BLaER1 treated with 17β-estradiol and CSF1 and Interleukin-3, amounts not matched to agents 10 nM and 100 nM (cell line): ENCODE data around the gene CNTN1.

Experiments used
- H3K27ac ChIP-seq, 11 experiments: shearing (Covaris generic); formaldehyde crosslinking; 2 replicates each; pipeline ENCODE4 v1.8.1; 2022
- H3K27me3 ChIP-seq, 11 experiments: shearing (Covaris generic); formaldehyde crosslinking; 2 replicates each; pipeline ENCODE4 v1.8.1; 2022
- H3K36me3 ChIP-seq, 11 experiments: shearing (Covaris generic); formaldehyde crosslinking; 2 replicates each; pipeline ENCODE4 v1.8.1; 2022
- H3K4me1 ChIP-seq, 10 experiments: shearing (Covaris generic); formaldehyde crosslinking; 2 replicates each; pipeline ENCODE4 v1.8.1; 2022
- H3K4me2 ChIP-seq, 11 experiments: shearing (Covaris generic); formaldehyde crosslinking; 2 replicates each; pipeline ENCODE4 v1.8.1; 2022
- H3K4me3 ChIP-seq, 10 experiments: shearing (Covaris generic); formaldehyde crosslinking; 2 replicates each; pipeline ENCODE4 v1.8.1; 2022
- H3K9ac ChIP-seq, 11 experiments: shearing (Covaris generic); formaldehyde crosslinking; 2 replicates each; pipeline ENCODE4 v1.8.1; 2022
- H3K9me3 ChIP-seq, 11 experiments: shearing (Covaris generic); formaldehyde crosslinking; replicated peaks in 1 of 11; 2 replicates each; pipeline ENCODE4 v1.8.1; 2022
- H4K20me1 ChIP-seq, 11 experiments: shearing (Covaris generic); formaldehyde crosslinking; 2 replicates each; pipeline ENCODE4 v1.8.1; 2022
- Cebpa-rat ChIP-seq, 11 experiments: shearing (Covaris generic); IDR thresholded peaks; 2 replicates each; pipeline ENCODE4 v1.8.1; 2022

The CNTN1 gene

GRCh38 chr12:40825156-40825555 is 132.9 kb downstream of the CNTN1 start:
- H3K36me3 ChIP-seq, result no peaks in the 10 kb centered on the region
- no peak overlapping the region for H3K27ac ChIP-seq
- H4K20me1 ChIP-seq, result no peaks in the 10 kb centered on the region
- no peak overlapping the region for H3K4me2 ChIP-seq
- no peaks in the 10 kb centered on the region for H3K9me3 ChIP-seq
- TF ChIP-seq Cebpa-rat (IDR thresholded peaks at IDR 0.05), result no peak
- H3K4me1 ChIP-seq, result no peaks in the 10 kb centered on the region
- H3K9ac ChIP-seq, result no peak overlapping the region
- H3K27me3 ChIP-seq, result no peaks in the 10 kb centered on the region
- no peak overlapping the region for H3K4me3 ChIP-seq

GRCh38 chr12:40827683-40828592 is 135.7 kb downstream of the CNTN1 start:
- Histone ChIP-seq H3K4me2 (no peak overlapping the region), H3K9me3 (no peaks in the 10 kb centered on the region), H3K36me3 (no peaks in the 10 kb centered on the region), H3K4me3 (no peak overlapping the region), H3K4me1 (no peaks in the 10 kb centered on the region), H3K27ac (no peak overlapping the region), H4K20me1 (no peaks in the 10 kb centered on the region), H3K27me3 (no peaks in the 10 kb centered on the region), H3K9ac (no peak overlapping the region)
- TF ChIP-seq Cebpa-rat (IDR thresholded peaks at IDR 0.05), result no peak

GRCh38 chr12:40828593-40828990 is 136.4 kb downstream of the CNTN1 start:
- Histone ChIP-seq H4K20me1 (no peaks in the 10 kb centered on the region), H3K36me3 (no peaks in the 10 kb centered on the region), H3K4me2 (no peak overlapping the region), H3K27me3 (no peaks in the 10 kb centered on the region), H3K4me3 (no peak overlapping the region), H3K4me1 (no peaks in the 10 kb centered on the region), H3K9ac (no peak overlapping the region), H3K9me3 (no peaks in the 10 kb centered on the region), H3K27ac (no peak overlapping the region)
- TF ChIP-seq Cebpa-rat (IDR thresholded peaks at IDR 0.05), result no peak

GRCh38 chr12:40829738-40830144 is 137.5 kb downstream of the CNTN1 start:
- TF ChIP-seq Cebpa-rat (IDR thresholded peaks at IDR 0.05), result no peak
- Histone ChIP-seq H4K20me1 (no peaks in the 10 kb centered on the region), H3K36me3 (no peaks in the 10 kb centered on the region), H3K4me2 (no peak overlapping the region), H3K9me3 (no peaks in the 10 kb centered on the region), H3K27ac (no peak overlapping the region), H3K4me1 (no peaks in the 10 kb centered on the region), H3K9ac (no peak overlapping the region), H3K27me3 (no peaks in the 10 kb centered on the region), H3K4me3 (no peak overlapping the region)

- Histone ChIP-seq H3K4me1 (no peaks in the 10 kb centered on the region), H3K27ac (no peak overlapping the region), H3K4me2 (no peak overlapping the region), H3K27me3 (no peaks in the 10 kb centered on the region), H3K4me3 (no peak overlapping the region), H3K36me3 (no peaks in the 10 kb centered on the region), H3K9ac (no peak overlapping the region), H4K20me1 (no peaks in the 10 kb centered on the region), H3K9me3 (no peaks in the 10 kb centered on the region)
- TF ChIP-seq Cebpa-rat (IDR thresholded peaks at IDR 0.05), result no peak
These were observed 139.7 kb downstream of the CNTN1 start for GRCh38 chr12:40831916-40832315.

GRCh38 chr12:40832668-40833067 is 140.4 kb downstream of the CNTN1 start:
- no peak overlapping the region for H3K9ac ChIP-seq
- H3K4me3 ChIP-seq, result no peak overlapping the region
- H3K4me2 ChIP-seq, result no peak overlapping the region
- no peak for TF ChIP-seq Cebpa-rat (IDR thresholded peaks at IDR 0.05)
- H3K27me3 ChIP-seq, result no peaks in the 10 kb centered on the region
- H3K9me3 ChIP-seq, result no peaks in the 10 kb centered on the region
- no peak overlapping the region for H3K27ac ChIP-seq
- no peaks in the 10 kb centered on the region for H3K4me1 ChIP-seq
- no peaks in the 10 kb centered on the region for H4K20me1 ChIP-seq
- no peaks in the 10 kb centered on the region for H3K36me3 ChIP-seq

- Histone ChIP-seq H3K4me3 (no peak overlapping the region), H3K9ac (no peak overlapping the region), H4K20me1 (no peaks in the 10 kb centered on the region), H3K4me1 (no peaks in the 10 kb centered on the region), H3K36me3 (no peaks in the 10 kb centered on the region), H3K9me3 (no peaks in the 10 kb centered on the region), H3K27ac (no peak overlapping the region), H3K27me3 (no peaks in the 10 kb centered on the region), H3K4me2 (no peak overlapping the region)
- no peak for TF ChIP-seq Cebpa-rat (IDR thresholded peaks at IDR 0.05)
These were observed 141.6 kb downstream of the CNTN1 start for GRCh38 chr12:40833818-40834217.

- no peak overlapping the region for H3K9ac ChIP-seq
- no peaks in the 10 kb centered on the region for H4K20me1 ChIP-seq
- H3K4me2 ChIP-seq, result no peak overlapping the region
- H3K27ac ChIP-seq, result no peak overlapping the region
- H3K27me3 ChIP-seq, result no peaks in the 10 kb centered on the region
- no peak for TF ChIP-seq Cebpa-rat (IDR thresholded peaks at IDR 0.05)
- H3K36me3 ChIP-seq, result no peaks in the 10 kb centered on the region
- no peaks in the 10 kb centered on the region for H3K9me3 ChIP-seq
- no peak overlapping the region for H3K4me3 ChIP-seq
- no peaks in the 10 kb centered on the region for H3K4me1 ChIP-seq
These were observed 142.1 kb downstream of the CNTN1 start for GRCh38 chr12:40834321-40834720.

- Histone ChIP-seq H4K20me1 (no peaks in the 10 kb centered on the region), H3K4me1 (no peaks in the 10 kb centered on the region), H3K4me3 (no peak overlapping the region), H3K9ac (no peak overlapping the region), H3K36me3 (no peaks in the 10 kb centered on the region), H3K27ac (no peak overlapping the region), H3K9me3 (no peaks in the 10 kb centered on the region), H3K27me3 (no peaks in the 10 kb centered on the region), H3K4me2 (no peak overlapping the region)
- no peak for TF ChIP-seq Cebpa-rat (IDR thresholded peaks at IDR 0.05)
These were observed 145.7 kb downstream of the CNTN1 start for GRCh38 chr12:40837891-40838429.

GRCh38 chr12:40843495-40843894 is 151.3 kb downstream of the CNTN1 start:
- TF ChIP-seq Cebpa-rat (IDR thresholded peaks at IDR 0.05), result no peak
- no peaks in the 10 kb centered on the region for H3K27me3 ChIP-seq
- H4K20me1 ChIP-seq, result no peaks in the 10 kb centered on the region
- H3K9ac ChIP-seq, result no peak overlapping the region
- H3K27ac ChIP-seq, result no peak overlapping the region
- H3K4me3 ChIP-seq, result no peak overlapping the region
- no peaks in the 10 kb centered on the region for H3K36me3 ChIP-seq
- H3K4me1 ChIP-seq, result no peaks in the 10 kb centered on the region
- no peaks in the 10 kb centered on the region for H3K9me3 ChIP-seq
- H3K4me2 ChIP-seq, result no peak overlapping the region
